T-helper 1 cell treated with Interleukin-12 subunit alpha and Interleukin-12 subunit beta and Interleukin-4 antibody, amounts not matched to agents 30 μg/mL and 1 μg/mL, for 36 hours (primary cell): Measurements from ENCODE around the gene CIAPIN1.
"Not testable (repeated sequence)": the region's sequence is repeated elsewhere in the genome, so short reads cannot be mapped to it uniquely, and the experiment has no call there.

Experiments used
- H3K27ac Mint-ChIP-seq: one replicate; pipeline ENCODE4 v1.8.0; 2021; ENCODE audit warnings: mild to moderate bottlenecking, mixed read lengths
- H3K27me3 Mint-ChIP-seq: one replicate; pipeline ENCODE4 v1.8.0; 2021; ENCODE audit warnings: low read depth, mixed read lengths
- H3K36me3 Mint-ChIP-seq: one replicate; pipeline ENCODE4 v1.8.0; 2021; ENCODE audit warnings: low read depth, mixed read lengths
- H3K4me1 Mint-ChIP-seq: one replicate; pipeline ENCODE4 v1.8.0; 2021; ENCODE audit warnings: low read depth, mixed read lengths
- H3K4me3 Mint-ChIP-seq: one replicate; pipeline ENCODE4 v1.8.0; 2021; ENCODE audit warnings: mild to moderate bottlenecking, moderate library complexity, mixed read lengths
- H3K9me3 Mint-ChIP-seq: one replicate; pipeline ENCODE4 v1.8.0; 2021; ENCODE audit warnings: mixed read lengths

Gene CIAPIN1

DNA sequence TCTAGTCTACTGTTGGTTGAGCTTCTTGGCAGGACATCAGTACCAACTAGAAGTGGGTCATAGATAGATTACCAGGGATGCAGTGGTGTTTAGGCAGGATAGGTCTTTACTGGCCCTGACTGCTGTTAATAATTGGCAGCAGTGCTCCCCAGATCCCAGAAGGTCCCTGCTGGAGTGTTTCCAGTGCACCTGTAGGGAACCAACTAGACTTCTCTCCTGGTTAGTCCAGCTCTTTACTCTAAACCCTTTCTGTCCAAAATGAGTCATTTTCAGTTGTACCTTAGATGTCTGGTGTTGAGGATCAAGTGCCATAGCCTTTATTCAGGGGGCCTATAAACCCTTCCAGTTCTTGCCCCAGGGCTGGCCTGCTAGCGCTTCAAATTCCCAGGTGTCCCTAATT, 24.0 kb upstream of the CIAPIN1 start:
- Mint-ChIP-seq H3K27me3 (no peaks in the 10 kb centered on the region), H3K4me1 (peaks cover 8% of the 10 kb centered on the region), H3K27ac (no peak overlapping the region), H3K4me3 (no peak overlapping the region), H3K9me3 (no peaks in the 10 kb centered on the region), H3K36me3 (peaks cover 25% of the 10 kb centered on the region)

- Mint-ChIP-seq H3K27ac (no peak overlapping the region), H3K4me1 (peaks cover 6% of the 10 kb centered on the region), H3K4me3 (no peak overlapping the region), H3K27me3 (no peaks in the 10 kb centered on the region), H3K9me3 (no peaks in the 10 kb centered on the region), H3K36me3 (peaks cover 29% of the 10 kb centered on the region)
These were observed 23.5 kb upstream of the CIAPIN1 start for GRCh38 chr16:57470711-57471110.

- H3K4me1 Mint-ChIP-seq = peaks cover 9% of the 10 kb centered on the region
- no peak overlapping the region for H3K4me3 Mint-ChIP-seq
- no peaks in the 10 kb centered on the region for H3K9me3 Mint-ChIP-seq
- no peak overlapping the region for H3K27ac Mint-ChIP-seq
- no peaks in the 10 kb centered on the region for H3K27me3 Mint-ChIP-seq
- H3K36me3 Mint-ChIP-seq = peaks cover 31% of the 10 kb centered on the region
These were observed 22.8 kb upstream of the CIAPIN1 start for GRCh38 chr16:57469917-57470470.

- Mint-ChIP-seq H3K9me3 (no peaks in the 10 kb centered on the region), H3K27me3 (no peaks in the 10 kb centered on the region), H3K36me3 (peaks cover 36% of the 10 kb centered on the region), H3K4me3 (no peak overlapping the region), H3K4me1 (peaks cover 15% of the 10 kb centered on the region), H3K27ac (no peak overlapping the region)
These were observed 21.9 kb upstream of the CIAPIN1 start for GRCh38 chr16:57469046-57469445.

DNA sequence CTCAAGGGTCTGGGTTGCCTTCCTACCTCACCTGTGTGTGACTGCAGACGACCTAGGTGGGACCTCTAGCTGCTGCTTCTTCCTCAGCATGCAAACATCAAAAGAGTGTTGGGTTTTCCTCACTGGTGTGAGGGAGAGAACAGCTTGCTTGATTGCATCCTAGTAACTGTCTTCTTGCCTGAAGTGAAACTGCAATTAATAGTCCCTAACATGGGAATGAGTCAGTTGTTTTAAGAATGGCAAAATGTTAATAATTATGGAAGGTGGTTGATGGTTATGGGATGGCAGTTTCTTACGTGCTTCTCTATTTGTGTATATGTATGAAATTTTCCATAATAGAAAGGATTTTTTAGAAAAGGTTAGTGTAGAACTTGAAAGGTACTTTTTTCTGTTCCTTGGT, 21.2 kb upstream of the CIAPIN1 start:
- no peak overlapping the region for H3K27ac Mint-ChIP-seq
- no peaks in the 10 kb centered on the region for H3K27me3 Mint-ChIP-seq
- no peak overlapping the region for H3K4me3 Mint-ChIP-seq
- peaks cover 36% of the 10 kb centered on the region for H3K36me3 Mint-ChIP-seq
- peaks cover 19% of the 10 kb centered on the region for H3K4me1 Mint-ChIP-seq
- no peaks in the 10 kb centered on the region for H3K9me3 Mint-ChIP-seq

GRCh38 chr16:57464523-57464922, 17.3 kb upstream of the CIAPIN1 start:
- H3K27me3 Mint-ChIP-seq = no peaks in the 10 kb centered on the region
- peaks cover 20% of the 10 kb centered on the region for H3K4me1 Mint-ChIP-seq
- H3K9me3 Mint-ChIP-seq = no peaks in the 10 kb centered on the region
- H3K36me3 Mint-ChIP-seq = peaks cover 32% of the 10 kb centered on the region
- H3K27ac Mint-ChIP-seq = peak overlapping the region; percentile 17
- no peak overlapping the region for H3K4me3 Mint-ChIP-seq

- H3K27ac Mint-ChIP-seq = peak overlapping the region; percentile 73
- H3K36me3 Mint-ChIP-seq = peaks cover 24% of the 10 kb centered on the region
- no peaks in the 10 kb centered on the region for H3K27me3 Mint-ChIP-seq
- no peaks in the 10 kb centered on the region for H3K9me3 Mint-ChIP-seq
- peaks cover 20% of the 10 kb centered on the region for H3K4me1 Mint-ChIP-seq
- peak overlapping the region; percentile 100 for H3K4me3 Mint-ChIP-seq
These were observed 15.8 kb upstream of the CIAPIN1 start for GRCh38 chr16:57462978-57463362.

- Mint-ChIP-seq H3K9me3 (no peaks in the 10 kb centered on the region), H3K4me1 (peaks cover 20% of the 10 kb centered on the region), H3K27ac (peak within 1 kb of the TSS; percentile 99), H3K4me3 (peak within 1 kb of the TSS; percentile 100), H3K27me3 (no peaks in the 10 kb centered on the region), H3K36me3 (peaks cover 19% of the 10 kb centered on the region)
These were observed 15.2 kb upstream of the CIAPIN1 start, which contains the start of gene POLR2C for GRCh38 chr16:57462209-57462977. TSS of gene POLR2C (plus strand) at chr16:57462679. CDS start at chr16:57462725, 46 bp downstream.

- H3K4me1 Mint-ChIP-seq = peaks cover 11% of the 10 kb centered on the region
- peaks cover 28% of the 10 kb centered on the region for H3K36me3 Mint-ChIP-seq
- H3K4me3 Mint-ChIP-seq = no peak overlapping the region
- H3K9me3 Mint-ChIP-seq = no peaks in the 10 kb centered on the region
- H3K27me3 Mint-ChIP-seq = no peaks in the 10 kb centered on the region
- H3K27ac Mint-ChIP-seq = no peak overlapping the region
These were observed 4.8 kb upstream of the CIAPIN1 start for GRCh38 chr16:57452021-57452420.

GRCh38 chr16:57446531-57447185, 527 bp downstream of the CIAPIN1 start:
- Mint-ChIP-seq H3K9me3 (no peaks in the 10 kb centered on the region), H3K27me3 (no peaks in the 10 kb centered on the region), H3K4me1 (peaks cover 22% of the 10 kb centered on the region), H3K27ac (peak overlapping the region; percentile 85), H3K36me3 (peaks cover 10% of the 10 kb centered on the region), H3K4me3 (peak overlapping the region; percentile 95)

DNA sequence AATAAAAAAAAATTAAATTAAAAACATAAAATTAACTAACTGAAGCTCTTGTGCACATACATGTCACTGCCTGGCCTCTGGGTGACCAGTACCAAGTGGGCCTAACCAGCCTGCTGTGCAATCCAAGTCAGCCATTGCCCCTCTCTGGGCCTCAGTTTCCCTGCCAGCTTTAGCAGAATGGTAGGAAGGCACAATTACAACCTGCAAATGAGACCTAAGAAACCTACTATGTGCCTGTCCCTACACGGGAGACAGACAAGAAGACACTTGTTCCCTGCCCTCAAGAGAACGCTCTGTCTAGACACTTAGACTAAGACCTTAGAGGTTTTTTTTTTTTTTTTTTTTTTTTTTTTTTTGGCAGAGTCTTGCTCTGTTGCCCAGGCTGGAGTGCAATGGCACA, 1.7 kb downstream of the CIAPIN1 start:
- no peaks in the 10 kb centered on the region for H3K27me3 Mint-ChIP-seq
- peaks cover 21% of the 10 kb centered on the region for H3K4me1 Mint-ChIP-seq
- no peak overlapping the region for H3K27ac Mint-ChIP-seq
- peaks cover 16% of the 10 kb centered on the region for H3K36me3 Mint-ChIP-seq
- peaks cover 5% of the 10 kb centered on the region for H3K9me3 Mint-ChIP-seq
- peak overlapping the region; percentile 42 for H3K4me3 Mint-ChIP-seq

DNA sequence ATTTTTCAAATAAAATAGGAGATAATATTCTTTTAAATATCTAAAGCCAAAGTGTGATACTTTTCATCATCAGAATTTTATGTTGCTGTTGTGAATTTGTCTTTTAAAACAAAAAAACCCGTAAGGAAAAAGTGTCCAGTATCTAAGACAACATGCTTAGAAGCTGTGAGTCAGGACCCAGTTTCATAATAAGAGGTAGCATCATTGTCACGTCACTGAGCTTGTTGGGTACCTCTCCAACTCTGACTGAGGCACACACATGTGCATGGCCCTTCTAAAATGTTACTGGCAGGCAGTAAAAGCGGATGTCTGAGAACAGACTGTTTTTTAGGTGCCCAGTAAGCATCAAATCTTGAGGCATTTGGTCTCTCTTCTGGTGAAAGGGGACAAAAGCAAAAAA, 2.5 kb downstream of the CIAPIN1 start:
- Mint-ChIP-seq H3K9me3 (peaks cover 13% of the 10 kb centered on the region), H3K27me3 (no peaks in the 10 kb centered on the region), H3K36me3 (peaks cover 24% of the 10 kb centered on the region), H3K4me1 (peaks cover 21% of the 10 kb centered on the region), H3K27ac (no peak overlapping the region), H3K4me3 (no peak overlapping the region)

DNA sequence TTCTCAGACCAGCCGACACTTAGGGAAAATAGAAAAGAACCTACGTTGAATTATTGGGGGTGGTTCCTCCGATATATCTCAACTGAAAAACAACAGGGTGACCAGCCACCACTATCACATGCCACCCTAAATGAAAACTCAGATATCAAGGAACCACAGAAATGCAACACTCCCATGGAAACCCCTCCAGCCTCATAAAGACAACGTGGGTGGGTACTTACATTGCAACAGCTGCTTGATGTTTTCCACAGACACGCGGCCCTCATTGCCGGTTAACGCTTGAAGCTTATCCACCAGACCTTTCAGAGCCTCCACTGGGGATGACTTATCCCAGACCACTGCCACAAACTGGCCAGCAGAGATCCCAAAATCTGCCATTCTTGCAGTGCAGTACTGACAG, 6.6 kb downstream of the CIAPIN1 start:
- not testable (repeated sequence) for H3K4me1 Mint-ChIP-seq, H3K4me3 Mint-ChIP-seq, H3K27me3 Mint-ChIP-seq, H3K27ac Mint-ChIP-seq
- Mint-ChIP-seq H3K36me3 (peaks cover 45% of the 10 kb centered on the region), H3K9me3 (peaks cover 15% of the 10 kb centered on the region)

DNA sequence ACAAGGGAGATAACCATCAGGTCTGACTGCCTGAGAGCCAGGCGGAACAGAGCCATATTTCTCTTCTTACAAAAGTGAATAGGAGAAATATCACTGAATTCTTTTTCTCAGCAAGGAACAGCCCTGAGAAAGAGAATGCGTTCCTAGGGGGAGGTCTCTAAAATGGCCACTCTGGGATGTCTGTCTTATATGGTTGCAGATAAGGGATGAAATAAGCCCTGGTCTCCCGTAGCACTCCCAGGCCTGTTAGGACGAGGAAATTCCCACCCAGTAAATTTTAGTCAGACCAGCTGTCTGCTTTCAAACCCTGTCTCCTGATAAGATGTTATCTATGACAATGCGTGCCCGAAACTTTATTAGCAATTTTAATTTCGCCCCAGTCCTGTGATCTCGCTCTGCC, 7.2 kb downstream of the CIAPIN1 start:
- not testable (repeated sequence) for H3K4me1 Mint-ChIP-seq, H3K4me3 Mint-ChIP-seq, H3K27me3 Mint-ChIP-seq, H3K27ac Mint-ChIP-seq
- Mint-ChIP-seq H3K9me3 (peaks cover 15% of the 10 kb centered on the region), H3K36me3 (peaks cover 45% of the 10 kb centered on the region)

DNA sequence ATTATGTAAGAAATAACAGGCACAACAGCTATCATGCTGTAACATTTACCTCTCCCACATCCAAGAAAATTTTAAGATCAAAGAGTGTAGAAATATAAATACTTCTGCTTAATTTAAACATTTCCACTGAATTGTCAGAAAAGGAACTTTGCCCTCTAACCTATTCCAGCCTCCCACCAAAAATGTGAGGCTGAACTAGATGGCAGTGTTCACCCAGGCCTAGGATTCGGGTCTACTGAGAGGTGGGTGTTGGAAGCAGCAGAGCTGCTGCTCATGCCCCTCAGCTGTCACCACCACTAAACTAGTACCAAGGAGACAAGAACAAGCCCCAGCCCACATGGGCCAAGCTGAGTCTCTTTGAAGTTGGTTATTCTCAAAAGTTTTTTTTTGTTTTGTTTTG, 11.3 kb downstream of the CIAPIN1 start:
- Mint-ChIP-seq H3K4me3 (no peak overlapping the region), H3K36me3 (peaks cover 62% of the 10 kb centered on the region), H3K9me3 (peaks cover 12% of the 10 kb centered on the region), H3K27ac (no peak overlapping the region), H3K27me3 (no peaks in the 10 kb centered on the region), H3K4me1 (no peaks in the 10 kb centered on the region)
